Immature natural killer cell (primary cell): ENCODE results near the gene ZBED6. TPM values are rescaled to one million over a fixed set of nuclear protein-coding genes. Genes with fewer than 3 reads are reported as not detected.

Source experiments
- DNase-seq, 3 donors: peaks; one replicate each; pipeline ENCODE4 v3.0.0; 2022; ENCODE audit warnings: mixed read lengths in 1 of 3
- H3K27ac Mint-ChIP-seq, 6 donors: one replicate each; pipeline ENCODE4 v1.8.0; 2020; ENCODE audit warnings: mixed read lengths in 6 of 6, mild to moderate bottlenecking in 5 of 6, inconsistent platforms in 4 of 6, moderate library complexity in 3 of 6
- H3K27me3 Mint-ChIP-seq, 3 donors: one replicate each; pipeline ENCODE4 v1.8.0; 2020 to 2021; ENCODE audit warnings: low read depth in 3 of 3, mild to moderate bottlenecking in 3 of 3, mixed read lengths in 3 of 3, moderate library complexity in 3 of 3, inconsistent platforms in 1 of 3
- H3K36me3 Mint-ChIP-seq, 3 donors: one replicate each; pipeline ENCODE4 v1.8.0; 2020; ENCODE audit warnings: mixed read lengths in 3 of 3, inconsistent platforms in 2 of 3, mild to moderate bottlenecking in 2 of 3
- H3K4me1 Mint-ChIP-seq, 2 donors: one replicate each; pipeline ENCODE4 v1.8.0; 2020; ENCODE audit warnings: inconsistent platforms in 2 of 2, mild to moderate bottlenecking in 2 of 2, mixed read lengths in 2 of 2, moderate library complexity in 1 of 2
- H3K4me3 Mint-ChIP-seq, 5 donors: one replicate each; pipeline ENCODE4 v1.8.0; 2020; ENCODE audit warnings: mild to moderate bottlenecking in 5 of 5, mixed read lengths in 5 of 5, inconsistent platforms in 3 of 5, moderate library complexity in 3 of 5
- H3K9me3 Mint-ChIP-seq, 6 donors: one replicate each; pipeline ENCODE4 v1.8.0; 2020; ENCODE audit warnings: mild to moderate bottlenecking in 6 of 6, mixed read lengths in 6 of 6, inconsistent platforms in 4 of 6, moderate library complexity in 3 of 6
- polyA plus RNA-seq, 3 donors: library from polyadenylated mRNA; unstranded; fragments of 300-500 nt; fragmentation: Illumina TruSeq; gene quantifications; one replicate each; pipeline ENCODE4 v1.2.3, GENCODE V29; 2021

The ZBED6 gene
- polyA plus RNA-seq, 3 donors from 2014 or later = 0.19 to 1.4 (median 0.43) TPM

DNA sequence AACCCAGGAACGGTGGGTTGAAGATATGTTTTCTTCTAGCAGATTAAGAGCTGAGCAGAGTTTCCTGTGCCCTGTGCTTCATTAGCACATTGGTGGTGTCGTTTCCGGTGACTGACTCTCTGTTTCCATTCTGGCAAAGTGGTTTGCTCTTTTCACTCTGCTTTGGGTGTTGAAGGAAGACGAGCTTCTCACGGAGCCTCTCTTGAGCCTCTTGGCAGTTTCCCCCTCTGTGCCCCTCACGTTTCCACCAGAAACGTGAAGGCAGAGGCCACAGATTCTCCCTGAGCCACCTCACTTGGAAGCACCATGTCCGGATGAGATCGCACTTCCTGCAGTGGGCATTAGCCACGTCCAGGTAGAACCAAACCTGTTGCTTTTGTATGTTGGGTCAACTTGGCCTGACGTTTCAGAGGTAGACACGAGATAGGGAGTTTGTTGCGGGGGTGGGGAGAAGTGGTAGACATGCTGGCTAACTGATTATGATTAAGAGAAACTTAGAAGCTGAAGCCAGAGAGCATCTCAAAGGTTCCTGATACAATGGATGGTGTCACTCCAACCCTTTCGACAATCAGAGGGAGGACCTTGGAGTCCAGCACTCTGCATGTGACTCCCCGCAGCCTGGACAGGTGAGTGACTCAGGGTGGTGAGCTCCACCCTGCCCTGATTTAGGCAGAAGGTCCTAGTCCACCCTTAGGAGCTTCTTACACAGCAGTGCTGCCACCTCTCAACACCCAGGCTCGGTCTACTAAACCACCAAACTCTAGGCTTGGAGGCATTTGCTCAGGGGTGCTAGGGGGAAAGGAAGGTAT lies 30.2 kb upstream of the ZBED6 start, which contains the start of gene LAX1:
Gene LAX1, plus strand, starts transcription at position 155 of the 809 bp plus-strand sequence. Its CDS starts 383 bp downstream, at position 538.
- H3K4me1 Mint-ChIP-seq = peaks cover 47 to 52% of the 10 kb centered on the region in 2 donors

DNA sequence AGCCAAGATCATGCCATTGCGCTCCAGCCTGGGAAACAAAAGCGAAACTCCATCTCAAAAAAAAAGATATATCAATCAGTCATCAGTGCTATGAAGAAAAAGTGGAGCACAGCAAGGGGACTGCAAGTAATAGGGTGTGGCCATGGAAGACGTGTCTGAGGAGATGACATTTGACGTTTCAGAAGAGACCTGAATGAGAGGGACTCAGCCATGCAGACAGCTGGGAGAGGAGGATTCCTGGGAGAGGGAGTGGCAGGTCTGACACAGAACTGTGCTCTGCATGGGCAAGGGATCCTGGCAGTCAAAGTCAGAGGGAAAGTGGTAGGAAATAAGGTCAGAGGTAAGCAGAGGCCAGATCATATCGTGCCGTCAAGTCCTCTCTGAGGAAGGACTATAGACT lies 27.2 kb upstream of the ZBED6 start:
- Mint-ChIP-seq H3K27ac (peak overlapping the region; percentile 86 to 96 (median 87)), H3K27me3 (peaks cover 2 to 11% (median 7%) of the 10 kb centered on the region in 3 donors), H3K4me3 (peak overlapping the region; percentile 63 to 83 (median 74)), H3K36me3 (peaks cover 11 to 23% (median 20%) of the 10 kb centered on the region in 3 donors), H3K9me3 (no peaks in the 10 kb centered on the region), H3K4me1 (peaks cover 51 to 63% of the 10 kb centered on the region in 2 donors)
- DNase-seq = no peak

More for the DNA sequence above, 30.2 kb upstream of the ZBED6 start, which contains the start of gene LAX1:
- Mint-ChIP-seq H3K36me3 (peaks cover 7 to 14% (median 8%) of the 10 kb centered on the region in 3 donors), H3K9me3 (no peaks in the 10 kb centered on the region), H3K4me3 (peak within 1 kb of the TSS; percentile 95 to 97 (median 97)), H3K27ac (peak within 1 kb of the TSS; percentile 96 to 100 (median 98)), H3K27me3 (peaks cover 2 to 10% (median 7%) of the 10 kb centered on the region in 3 donors)
- peak; percentile 80 to 88 (median 81) for DNase-seq

DNA sequence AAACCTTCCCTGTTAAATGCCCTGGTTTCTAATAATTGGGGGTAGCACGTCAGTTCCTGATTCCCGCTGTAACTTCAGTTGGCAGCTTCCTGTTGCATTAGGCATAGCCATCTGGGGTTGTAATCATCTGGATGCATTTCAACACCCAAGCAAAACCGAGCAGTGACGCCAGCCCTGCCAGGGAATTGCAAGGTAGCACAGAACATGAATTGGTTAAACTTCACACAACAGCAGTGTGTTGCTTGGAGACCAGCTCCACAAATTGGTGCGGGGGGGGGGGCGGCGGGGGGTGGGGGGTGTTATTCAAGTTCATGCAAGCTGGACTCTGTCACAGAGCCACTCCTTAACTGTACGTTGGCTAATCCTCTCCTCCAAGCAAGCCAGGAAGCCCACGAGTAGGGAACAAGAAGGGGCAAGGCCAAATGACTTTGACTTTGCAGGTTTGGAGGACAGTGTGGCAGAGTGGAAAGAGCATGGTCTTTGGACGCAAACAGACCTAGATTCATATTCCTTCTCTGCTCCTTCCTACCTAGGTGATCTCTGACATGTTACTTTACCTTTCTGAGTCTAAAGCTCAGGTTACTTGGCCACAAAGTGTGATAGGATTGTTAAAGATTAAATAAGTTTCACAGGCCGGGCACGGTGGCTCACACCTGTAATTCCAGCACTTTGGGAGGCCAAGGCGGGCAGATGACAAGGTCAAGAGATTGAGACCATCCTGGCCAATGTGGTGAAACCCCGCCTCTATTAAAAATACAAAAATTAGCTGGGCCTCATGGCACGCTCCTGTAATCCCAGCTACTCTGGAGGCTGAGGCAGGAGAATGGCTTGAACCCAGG lies 25.7 kb upstream of the ZBED6 start:
- Mint-ChIP-seq H3K4me3 (peak overlapping the region; percentile 63 to 79 (median 74)), H3K36me3 (peaks cover 16 to 34% (median 31%) of the 10 kb centered on the region in 3 donors), H3K27ac (peak overlapping the region; percentile 86 to 96 (median 91)), H3K4me1 (peaks cover 36 to 48% of the 10 kb centered on the region in 2 donors), H3K27me3 (peaks cover 2 to 11% (median 6%) of the 10 kb centered on the region in 3 donors), H3K9me3 (no peaks in the 10 kb centered on the region)
- DNase-seq = peak; percentile 32 to 42 (median 39)

DNA sequence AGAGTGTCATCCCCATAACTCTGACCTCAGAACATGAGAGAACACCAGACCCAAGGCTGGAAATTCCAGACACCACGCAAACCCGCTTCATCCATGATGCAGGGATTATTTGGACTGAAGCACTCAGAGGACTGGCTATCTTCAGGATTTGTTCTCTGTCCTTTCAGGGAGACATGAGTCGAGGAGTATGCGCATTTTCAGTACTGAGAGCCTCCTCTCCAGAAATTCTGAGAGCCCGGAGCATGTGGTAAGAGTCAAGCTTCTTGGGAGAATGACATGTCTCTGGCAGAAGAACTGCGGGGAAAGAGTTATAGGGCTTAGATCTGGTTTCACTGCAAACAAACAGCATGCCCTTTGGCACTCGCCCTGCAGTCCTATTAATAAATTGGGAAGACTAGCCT lies 23.5 kb upstream of the ZBED6 start:
- Mint-ChIP-seq H3K4me1 (peaks cover 35 to 54% of the 10 kb centered on the region in 2 donors), H3K36me3 (peaks cover 18 to 46% (median 37%) of the 10 kb centered on the region in 3 donors), H3K4me3 (no peak overlapping the region), H3K27me3 (peaks cover 0 to 4% (median 0%) of the 10 kb centered on the region in 3 donors), H3K9me3 (no peaks in the 10 kb centered on the region), H3K27ac (peak overlapping the region; percentile 70 to 96 (median 81))
- no peak for DNase-seq

DNA sequence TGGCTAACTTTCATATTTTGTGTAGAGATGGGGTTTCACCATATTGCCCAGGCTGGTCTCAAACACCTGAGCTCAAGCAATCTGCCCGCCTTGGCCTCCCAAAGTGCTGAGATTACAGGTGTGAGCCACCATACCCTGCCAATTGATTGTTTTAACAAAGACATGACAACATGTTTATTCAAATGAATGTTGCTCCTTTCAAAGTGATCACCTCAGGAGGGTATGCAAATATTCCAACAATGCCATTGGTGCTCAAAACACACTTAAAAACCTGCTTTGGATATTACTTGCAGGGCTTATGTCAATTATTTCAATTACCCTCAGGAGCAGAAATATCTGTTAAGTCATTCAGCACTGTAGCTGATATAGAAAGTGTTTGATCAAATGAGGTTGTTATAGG lies 22.6 kb upstream of the ZBED6 start:
- Mint-ChIP-seq H3K4me3 (no peak overlapping the region), H3K27me3 (peaks cover 0 to 4% (median 0%) of the 10 kb centered on the region in 3 donors), H3K36me3 (peaks cover 18 to 47% (median 37%) of the 10 kb centered on the region in 3 donors), H3K9me3 (no peaks in the 10 kb centered on the region), H3K27ac (peak overlapping the region in 5 of 6 donors; percentile 24 to 59 (median 40)), H3K4me1 (peaks cover 32 to 55% of the 10 kb centered on the region in 2 donors)
- no peak for DNase-seq

DNA sequence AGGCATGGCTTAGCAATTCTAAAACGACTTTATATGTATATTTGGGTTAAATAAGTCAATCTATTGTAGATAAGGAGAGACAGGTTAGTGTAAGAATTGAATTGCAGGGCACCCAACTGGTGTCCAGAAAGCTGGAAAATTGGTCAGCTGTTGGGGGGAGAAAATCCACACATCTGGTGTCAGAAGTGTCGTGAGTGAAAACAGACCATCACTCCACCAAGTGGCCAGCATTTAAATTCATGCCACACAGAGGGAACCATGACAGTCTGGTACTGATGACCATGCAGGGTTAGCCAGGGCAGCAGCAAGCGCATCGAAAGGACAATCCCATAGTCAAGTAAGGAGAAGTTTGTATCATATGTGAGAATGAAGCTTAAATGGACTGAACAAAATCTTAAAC lies 18.8 kb upstream of the ZBED6 start:
- Mint-ChIP-seq H3K4me1 (peaks cover 7 to 17% of the 10 kb centered on the region in 2 donors), H3K9me3 (no peaks in the 10 kb centered on the region), H3K36me3 (peaks cover 7 to 29% (median 21%) of the 10 kb centered on the region in 3 donors), H3K27me3 (no peaks in the 10 kb centered on the region), H3K4me3 (no peak overlapping the region), H3K27ac (peak overlapping the region; percentile 69 to 82 (median 70))
- no peak for DNase-seq

DNA sequence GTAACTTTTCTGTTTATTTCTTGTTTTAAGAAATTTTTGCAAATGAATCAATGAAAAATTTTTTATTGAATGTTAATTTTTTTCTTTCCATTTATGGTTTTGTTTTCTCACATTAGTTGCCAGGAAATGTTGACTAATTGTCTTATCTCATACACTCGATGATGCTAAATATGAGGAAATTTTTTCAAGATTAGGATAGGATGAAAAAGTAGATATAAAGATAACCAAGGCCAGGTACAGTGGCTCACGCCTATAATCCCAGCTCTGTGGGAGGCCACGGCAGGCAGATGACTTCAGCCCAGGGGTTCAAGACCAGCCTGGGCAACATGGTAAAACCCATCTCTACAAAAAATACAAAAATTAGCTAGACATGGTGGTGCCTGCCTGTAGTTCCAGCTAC lies 17.8 kb upstream of the ZBED6 start:
- H3K9me3 Mint-ChIP-seq = no peaks in the 10 kb centered on the region
- H3K27ac Mint-ChIP-seq = peak overlapping the region in 5 of 6 donors; percentile 29 to 74 (median 55)
- H3K36me3 Mint-ChIP-seq = peaks cover 8 to 29% (median 16%) of the 10 kb centered on the region in 3 donors

DNA sequence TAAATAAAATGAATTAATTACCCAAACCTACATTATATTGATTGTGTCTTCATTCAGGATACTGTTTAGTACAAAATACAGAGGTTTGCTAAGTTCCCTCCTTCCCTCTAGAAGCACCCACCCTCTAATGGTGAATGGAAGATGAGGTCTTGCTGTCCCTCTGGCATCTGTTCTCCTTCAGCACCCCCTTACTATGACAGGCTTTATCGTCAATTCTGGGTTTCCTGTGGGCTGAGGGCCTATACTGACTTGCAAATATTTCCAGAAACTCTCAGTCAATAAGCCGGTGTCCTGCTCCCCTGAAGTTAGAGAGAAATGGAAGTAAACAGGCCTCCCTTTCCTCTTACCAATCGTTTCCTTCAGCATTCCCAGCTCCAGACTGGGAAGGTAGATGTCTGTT lies 17.3 kb upstream of the ZBED6 start:
- H3K4me1 Mint-ChIP-seq = peaks cover 7 to 14% of the 10 kb centered on the region in 2 donors
- H3K4me3 Mint-ChIP-seq = no peak overlapping the region
- peaks cover 11 to 28% (median 16%) of the 10 kb centered on the region in 3 donors for H3K36me3 Mint-ChIP-seq
- H3K27ac Mint-ChIP-seq = peak overlapping the region; percentile 32 to 77 (median 58)
- no peaks in the 10 kb centered on the region for H3K27me3 Mint-ChIP-seq
- no peaks in the 10 kb centered on the region for H3K9me3 Mint-ChIP-seq
- no peak for DNase-seq

More for the DNA sequence above, 17.8 kb upstream of the ZBED6 start:
- Mint-ChIP-seq H3K4me3 (no peak overlapping the region), H3K27me3 (no peaks in the 10 kb centered on the region), H3K4me1 (peaks cover 7 to 14% of the 10 kb centered on the region in 2 donors)
- no peak for DNase-seq

DNA sequence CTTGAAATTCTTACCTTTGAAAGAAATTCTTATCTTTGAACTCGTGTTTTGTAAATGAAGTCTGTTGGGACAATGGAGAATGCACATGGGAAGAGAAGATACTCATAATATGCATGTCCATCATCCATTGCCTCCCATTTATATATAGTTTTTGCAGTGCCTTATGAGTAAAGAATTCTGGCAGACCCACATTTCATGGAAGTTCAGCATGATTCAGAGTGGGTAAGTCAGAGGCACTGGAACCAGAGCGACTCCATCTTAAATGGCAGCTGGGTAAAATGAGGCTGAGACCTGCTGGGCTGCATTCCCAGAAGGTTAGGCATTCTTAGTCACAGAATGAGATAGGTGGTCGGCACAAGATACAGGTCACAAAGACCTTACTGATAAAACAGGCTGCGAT lies 16.6 kb upstream of the ZBED6 start:
- no peak overlapping the region for H3K4me3 Mint-ChIP-seq
- peaks cover 7 to 14% of the 10 kb centered on the region in 2 donors for H3K4me1 Mint-ChIP-seq
- peak overlapping the region in 4 of 6 donors; percentile 32 to 77 (median 55) for H3K27ac Mint-ChIP-seq
- H3K9me3 Mint-ChIP-seq = no peaks in the 10 kb centered on the region
- peaks cover 9 to 21% (median 15%) of the 10 kb centered on the region in 3 donors for H3K36me3 Mint-ChIP-seq
- no peak for DNase-seq
- H3K27me3 Mint-ChIP-seq = no peaks in the 10 kb centered on the region

DNA sequence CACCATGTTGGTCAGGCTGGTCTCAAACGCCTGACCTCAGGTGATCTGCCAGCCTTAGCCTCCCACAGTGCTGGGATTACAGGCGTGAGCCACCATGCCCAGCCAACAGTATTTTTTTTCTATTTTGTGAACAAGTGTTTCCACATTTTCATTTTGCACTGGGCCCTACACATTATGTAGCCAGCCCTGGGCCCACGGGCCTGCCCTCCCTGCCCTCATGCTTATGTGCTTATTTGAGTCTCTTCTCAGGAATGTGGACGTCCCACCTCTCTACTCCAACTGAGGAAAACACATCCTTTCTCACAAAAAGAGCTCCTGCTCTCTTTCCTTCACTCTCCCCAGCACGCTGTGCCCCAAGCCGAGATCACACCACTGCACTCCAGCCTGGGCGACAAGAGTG lies 13.5 kb upstream of the ZBED6 start:
- DNase-seq = no peak
- Mint-ChIP-seq H3K9me3 (no peaks in the 10 kb centered on the region), H3K27me3 (no peaks in the 10 kb centered on the region), H3K4me1 (peaks cover under 1 to 3% of the 10 kb centered on the region in 2 donors), H3K4me3 (no peak overlapping the region), H3K36me3 (peaks cover 0 to 12% (median 4%) of the 10 kb centered on the region in 3 donors), H3K27ac (no peak overlapping the region)

DNA sequence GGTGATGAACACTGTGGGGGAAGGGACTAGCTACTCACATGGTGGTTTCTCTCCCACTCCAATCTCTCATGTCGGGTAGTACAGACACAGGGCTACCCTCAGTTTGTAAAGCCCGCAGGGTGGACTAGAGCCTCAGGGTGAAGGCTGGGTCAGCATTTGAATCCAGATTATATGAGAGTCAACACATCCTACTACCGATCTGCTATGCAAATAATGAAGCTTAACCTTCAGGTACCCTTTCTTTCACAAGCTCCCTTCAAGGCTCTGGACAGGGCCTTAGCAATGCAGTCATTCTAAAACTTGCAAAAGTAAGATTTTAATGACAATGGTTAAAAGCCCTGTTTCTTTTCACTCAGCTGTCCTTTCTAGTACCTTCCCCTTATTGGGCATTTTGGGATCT lies 5.5 kb upstream of the ZBED6 start:
- Mint-ChIP-seq H3K27me3 (no peaks in the 10 kb centered on the region), H3K27ac (no peak overlapping the region), H3K4me3 (no peak overlapping the region), H3K4me1 (peaks cover 3 to 5% of the 10 kb centered on the region in 2 donors), H3K9me3 (no peaks in the 10 kb centered on the region), H3K36me3 (peaks cover 0 to 9% (median 4%) of the 10 kb centered on the region in 3 donors)
- DNase-seq = no peak

DNA sequence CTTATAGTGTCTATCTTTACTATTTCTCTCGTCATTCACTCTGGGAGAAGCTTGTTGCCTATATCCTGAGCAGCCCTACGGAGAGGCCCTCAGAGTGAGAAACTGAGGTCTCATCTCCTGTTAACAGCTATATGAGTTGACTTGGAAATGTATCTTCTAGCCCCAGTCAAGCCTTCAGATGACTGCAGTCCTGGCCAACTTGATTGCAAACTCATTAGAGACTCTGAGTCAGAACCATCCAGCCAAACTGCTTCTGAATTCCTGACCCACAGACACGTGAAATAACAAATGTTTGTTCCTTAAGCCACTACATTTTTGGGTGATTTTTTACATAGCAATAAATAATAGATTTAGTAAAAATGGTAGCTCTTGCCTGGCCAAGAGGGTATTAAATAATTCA lies 3.9 kb upstream of the ZBED6 start:
- Mint-ChIP-seq H3K27me3 (peaks cover 4 to 10% (median 8%) of the 10 kb centered on the region in 3 donors), H3K4me1 (peaks cover 15 to 17% of the 10 kb centered on the region in 2 donors), H3K9me3 (no peaks in the 10 kb centered on the region), H3K4me3 (no peak overlapping the region), H3K36me3 (no peaks in the 10 kb centered on the region), H3K27ac (no peak overlapping the region)
- DNase-seq = no peak

DNA sequence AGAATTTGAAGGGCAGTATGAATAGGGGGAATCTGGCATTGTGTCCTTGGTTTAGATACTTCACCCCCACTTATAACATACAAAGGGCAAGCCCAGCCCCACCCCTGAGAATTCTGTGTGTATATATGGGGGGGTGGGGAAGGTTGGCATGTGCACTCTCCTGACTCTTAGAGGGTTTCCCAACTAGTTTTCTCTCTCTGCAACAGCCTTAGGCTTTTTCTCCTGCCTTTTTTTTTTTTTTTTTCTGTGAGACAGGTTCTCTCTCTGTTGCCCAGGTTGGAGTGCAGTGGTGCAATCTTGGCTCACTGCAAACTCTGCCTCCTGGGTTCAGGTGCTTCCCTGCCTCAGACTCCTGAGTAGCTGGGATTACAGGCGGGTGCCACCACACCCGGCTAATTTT lies 2.9 kb upstream of the ZBED6 start:
- Mint-ChIP-seq H3K27ac (no peak overlapping the region), H3K27me3 (peaks cover 5 to 11% (median 8%) of the 10 kb centered on the region in 3 donors), H3K4me3 (no peak overlapping the region), H3K4me1 (peaks cover 25 to 27% of the 10 kb centered on the region in 2 donors), H3K36me3 (peaks cover 2 to 4% (median 3%) of the 10 kb centered on the region in 3 donors), H3K9me3 (no peaks in the 10 kb centered on the region)
- no peak for DNase-seq
